ENCODE results near the gene ZRANB1. TPM values are rescaled to one million over a fixed set of nuclear protein-coding genes. Genes with fewer than 3 reads are reported as not detected.

Gene ZRANB1
- total and polyA plus RNA-seq, 2 of the 13 experiments (the other 11 are each of a cell fraction or from before 2014, with no cell fraction given), result 10.3 to 19.6 TPM

- Histone ChIP-seq H3K27ac (ENCODE audit: extremely low read length, insufficient read depth, low read length) (no peak overlapping the region), H3K27me3 (ENCODE audit: control insufficient read depth in 1 of 2, insufficient read depth in 2 of 2, low read length in 2 of 2) (no peaks in the 10 kb centered on the region), H3K36me3 (replicated peaks in 1 of 2; ENCODE audit: control insufficient read depth in 1 of 2, insufficient read depth in 2 of 2, low read length in 2 of 2) (0 out of 5 replicates have a peak, but pooled peaks cover 0 to 8% of the 10 kb centered on the region in 2 experiments), H3K9ac (ENCODE audit: insufficient read depth, low read depth, low read length) (no peak overlapping the region), H3K9me3 (ENCODE audit: low read length) (no peaks in the 10 kb centered on the region), H3K4me1 (ENCODE audit: insufficient read depth, low read length) (peaks cover 16% of the 10 kb centered on the region), H3K79me2 (ENCODE audit: insufficient read depth, low read length) (peaks cover 88% of the 10 kb centered on the region), H2AFZ (ENCODE audit: low read length) (no peak overlapping the region), H4K20me1 (ENCODE audit: insufficient read depth, low read length) (peaks cover 69% of the 10 kb centered on the region), H3K4me3 (replicated peaks in 1 of 3; ENCODE audit: insufficient read depth in 1 of 3, low read depth in 2 of 3, low read length in 3 of 3) (no peak overlapping the region), H3K4me2 (ENCODE audit: low read depth, low read length) (no peak overlapping the region)
- ATAC-seq (no peak), FAIRE-seq (no peak), DNase-seq (ENCODE audit: low spot score) (no peak)
- WGBS (ENCODE audit: low lambda C conversion rate), result 96% methylated on average over 3 of the region's 3 CpGs
- ChIA-PET CTCF (ENCODE audit: low intra/inter-chr PET ratio, low total read pairs) (no interaction called here), POLR2A (no interaction called here)
- TSS peak; percentile 26 for BruUV-seq (replicated peaks)
- intact Hi-C loops (cut with micrococcal nuclease; ENCODE audit: unreplicated experiment), result no loop called here
- in situ Hi-C loops (cut with HindIII; ENCODE audit: extremely low pct_ligation_motif_present, low pct_unique_long_range_greater_than_20kb), result no loop called here
- TF ChIP-seq FUBP1 (CRISPR knock-in tag; IDR thresholded peaks at IDR 0.05; ENCODE audit: borderline replicate concordance) (no peak), SRF (IDR thresholded peaks at IDR 0.05; ENCODE audit: low read depth, low read length) (no peak), TRIM24 (CRISPR knock-in tag; IDR thresholded peaks at IDR 0.05) (no peak), ZNF382 (CRISPR knock-in tag; IDR thresholded peaks at IDR 0.05; ENCODE audit: borderline replicate concordance) (no peak), ZXDC (CRISPR knock-in tag; IDR thresholded peaks at IDR 0.05) (no peak), RXRB (CRISPR knock-in tag; IDR thresholded peaks at IDR 0.05; ENCODE audit: borderline replicate concordance) (no peak), ZBTB44 (CRISPR knock-in tag; IDR thresholded peaks at IDR 0.05) (no peak), ZNF318 (CRISPR knock-in tag; IDR thresholded peaks at IDR 0.05) (no peak), ZSCAN12 (CRISPR knock-in tag; IDR thresholded peaks at IDR 0.05) (no peak)
These were observed 13.4 kb upstream of the ZRANB1 start for GRCh38 chr10:124928545-124928944.

All from HepG2 (cell line).